HepG2 (cell line): ENCODE measurements around the gene SMAD7. TPM values are rescaled to one million over a fixed set of nuclear protein-coding genes. Genes with fewer than 3 reads are reported as not detected.

Experiments
- DR1 ChIP-seq: sonication (generic); formaldehyde crosslinking; IDR thresholded peaks from 2 replicates; pipeline ENCODE4 v1.8.0; 2021; ENCODE audit warnings: mild to moderate bottlenecking, missing genetic modification reagents, inconsistent platforms
- HDAC1 ChIP-seq: sonication (generic); formaldehyde crosslinking; IDR thresholded peaks from 2 replicates; pipeline ENCODE4 v1.5.1; 2020; ENCODE audit warnings: mild to moderate bottlenecking, missing genetic modification reagents
- RNF2 ChIP-seq: fragments of 450-650 bp; conservative IDR thresholded peaks from 2 replicates; pipeline ENCODE4 v1.6.1; 2016; ENCODE audit warnings: low read depth
- SNAPC2 ChIP-seq: sonication (generic); formaldehyde crosslinking; IDR thresholded peaks from 2 replicates; pipeline ENCODE4 v1.8.1; 2022; ENCODE audit warnings: mild to moderate bottlenecking, missing genetic modification reagents
- TEAD2 ChIP-seq: sonication (generic); formaldehyde crosslinking; IDR thresholded peaks from 2 replicates; pipeline ENCODE4 v1.9.0; 2021; ENCODE audit warnings: missing genetic modification reagents
- ZBTB25 ChIP-seq: IDR thresholded peaks from 2 replicates; pipeline ENCODE4 v1.6.1; 2018; ENCODE audit warnings: missing genetic modification reagents
- ZHX1 ChIP-seq: sonication (generic); formaldehyde crosslinking; IDR thresholded peaks from 2 replicates; pipeline ENCODE4 v1.8.1; 2022; ENCODE audit warnings: low read depth, mild to moderate bottlenecking, missing genetic modification reagents
- ZNF275 ChIP-seq: sonication (generic); formaldehyde crosslinking; IDR thresholded peaks from 2 replicates; pipeline ENCODE4 v1.8.0; 2022; ENCODE audit warnings: missing genetic modification reagents, mild to moderate bottlenecking, inconsistent platforms, borderline replicate concordance
- ZNF335 ChIP-seq: sonication (generic); formaldehyde crosslinking; IDR thresholded peaks from 2 replicates; pipeline ENCODE4 v1.4.0; 2020; ENCODE audit warnings: missing genetic modification reagents
- ZNF343 ChIP-seq: sonication (generic); formaldehyde crosslinking; IDR thresholded peaks from 2 replicates; pipeline ENCODE4 v1.4.0; 2020; ENCODE audit warnings: mild to moderate bottlenecking, missing genetic modification reagents
- ZNF773 ChIP-seq: sonication (generic); formaldehyde crosslinking; IDR thresholded peaks from 2 replicates; pipeline ENCODE4 v1.4.0; 2020; ENCODE audit warnings: missing genetic modification reagents, borderline replicate concordance
- ZNF800 ChIP-seq: sonication (generic); formaldehyde crosslinking; IDR thresholded peaks from 2 replicates; pipeline ENCODE4 v1.4.0; 2020; ENCODE audit warnings: missing genetic modification reagents
- polyA plus RNA-seq, 8 experiments: library from polyadenylated mRNA; depleted of rRNA in 3 of 8; stranded (reverse) in 7 of 8; unstranded in 1 of 8; fragments of >200 nt; fragmentation: Illumina TruSeq in 4 of 8; extraction: Trizol in 4 of 8; gene quantifications; 2 replicates each; pipeline versions ENCODE4 v1.2.1 to v1.2.3, GENCODE V29; 2011 to 2016; ENCODE audit warnings: low read depth in 4 of 8, missing spikeins in 1 of 8, mixed read lengths in 1 of 8; ENCODE audit not compliant: insufficient read depth in 1 of 8
- total RNA-seq, 5 experiments: library from RNA; depleted of rRNA; stranded (reverse); fragments of >200 nt; fragmentation: Illumina TruSeq; extraction: Trizol; gene quantifications; 2 replicates each; pipeline ENCODE4 v1.2.3, GENCODE V29; 2016; ENCODE audit warnings: low read depth in 1 of 5
- TF ChIP-seq, protein P1 (sequence below): sonication (generic); formaldehyde crosslinking; IDR thresholded peaks from 2 replicates; pipeline ENCODE4 v1.4.0; 2020; ENCODE audit warnings: missing genetic modification reagents
- TF ChIP-seq, protein P2 (sequence below): sonication (generic); formaldehyde crosslinking; IDR thresholded peaks from 2 replicates; pipeline ENCODE4 v1.4.0; 2020; ENCODE audit warnings: missing genetic modification reagents, mild to moderate bottlenecking, borderline replicate concordance
- TF ChIP-seq, protein P3 (sequence below): sonication (generic); formaldehyde crosslinking; IDR thresholded peaks from 2 replicates; pipeline ENCODE4 v1.4.0; 2020; ENCODE audit warnings: missing genetic modification reagents

SMAD7 gene
- total and polyA plus RNA-seq, 2 of the 13 experiments (the other 11 are each of a cell fraction or from before 2014, with no cell fraction given) = 17.4 to 24.7 TPM

- TF ChIP-seq, protein P1, sequence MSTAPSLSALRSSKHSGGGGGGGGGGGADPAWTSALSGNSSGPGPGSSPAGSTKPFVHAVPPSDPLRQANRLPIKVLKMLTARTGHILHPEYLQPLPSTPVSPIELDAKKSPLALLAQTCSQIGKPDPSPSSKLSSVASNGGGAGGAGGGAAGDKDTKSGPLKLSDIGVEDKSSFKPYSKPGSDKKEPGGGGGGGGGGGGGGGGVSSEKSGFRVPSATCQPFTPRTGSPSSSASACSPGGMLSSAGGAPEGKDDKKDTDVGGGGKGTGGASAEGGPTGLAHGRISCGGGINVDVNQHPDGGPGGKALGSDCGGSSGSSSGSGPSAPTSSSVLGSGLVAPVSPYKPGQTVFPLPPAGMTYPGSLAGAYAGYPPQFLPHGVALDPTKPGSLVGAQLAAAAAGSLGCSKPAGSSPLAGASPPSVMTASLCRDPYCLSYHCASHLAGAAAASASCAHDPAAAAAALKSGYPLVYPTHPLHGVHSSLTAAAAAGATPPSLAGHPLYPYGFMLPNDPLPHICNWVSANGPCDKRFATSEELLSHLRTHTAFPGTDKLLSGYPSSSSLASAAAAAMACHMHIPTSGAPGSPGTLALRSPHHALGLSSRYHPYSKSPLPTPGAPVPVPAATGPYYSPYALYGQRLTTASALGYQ (CRISPR knock-in tag) = peak; percentile 47; the same call in 1 of the 2 replicates
- TF ChIP-seq ZBTB25 (CRISPR knock-in tag) = peak; percentile 26; the same call in 1 of the 2 replicates
- peak; percentile 31; the same call in 1 of the 2 replicates for TF ChIP-seq DR1 (CRISPR knock-in tag)
- no peak for TF ChIP-seq ZHX1 (CRISPR knock-in tag)
- TF ChIP-seq ZNF800 (CRISPR knock-in tag) = peak; percentile 96
- TF ChIP-seq RNF2 = no peak
- TF ChIP-seq ZNF275 = peak; percentile 64; the same call in 1 of the 2 replicates
- TF ChIP-seq, protein P2, sequence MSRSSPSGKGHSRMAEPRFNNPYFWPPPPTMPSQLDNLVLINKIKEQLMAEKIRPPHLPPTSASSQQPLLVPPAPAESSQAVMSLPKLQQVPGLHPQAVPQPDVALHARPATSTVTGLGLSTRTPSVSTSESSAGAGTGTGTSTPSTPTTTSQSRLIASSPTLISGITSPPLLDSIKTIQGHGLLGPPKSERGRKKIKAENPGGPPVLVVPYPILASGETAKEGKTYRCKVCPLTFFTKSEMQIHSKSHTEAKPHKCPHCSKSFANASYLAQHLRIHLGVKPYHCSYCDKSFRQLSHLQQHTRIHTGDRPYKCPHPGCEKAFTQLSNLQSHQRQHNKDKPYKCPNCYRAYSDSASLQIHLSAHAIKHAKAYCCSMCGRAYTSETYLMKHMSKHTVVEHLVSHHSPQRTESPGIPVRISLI (CRISPR knock-in tag) = peak; percentile 46; the same call in 1 of the 2 replicates
- TF ChIP-seq ZNF773 (CRISPR knock-in tag) = 0 out of 2 replicates have a peak, but pooled peaks have one; percentile 58
- TF ChIP-seq HDAC1 (CRISPR knock-in tag) = peak; percentile 74
- no peak for TF ChIP-seq ZNF335 (CRISPR knock-in tag)
- no peak for TF ChIP-seq SNAPC2
- TF ChIP-seq ZNF343 (CRISPR knock-in tag) = 0 out of 2 replicates have a peak, but pooled peaks have one; percentile 10
- TF ChIP-seq, protein P3, sequence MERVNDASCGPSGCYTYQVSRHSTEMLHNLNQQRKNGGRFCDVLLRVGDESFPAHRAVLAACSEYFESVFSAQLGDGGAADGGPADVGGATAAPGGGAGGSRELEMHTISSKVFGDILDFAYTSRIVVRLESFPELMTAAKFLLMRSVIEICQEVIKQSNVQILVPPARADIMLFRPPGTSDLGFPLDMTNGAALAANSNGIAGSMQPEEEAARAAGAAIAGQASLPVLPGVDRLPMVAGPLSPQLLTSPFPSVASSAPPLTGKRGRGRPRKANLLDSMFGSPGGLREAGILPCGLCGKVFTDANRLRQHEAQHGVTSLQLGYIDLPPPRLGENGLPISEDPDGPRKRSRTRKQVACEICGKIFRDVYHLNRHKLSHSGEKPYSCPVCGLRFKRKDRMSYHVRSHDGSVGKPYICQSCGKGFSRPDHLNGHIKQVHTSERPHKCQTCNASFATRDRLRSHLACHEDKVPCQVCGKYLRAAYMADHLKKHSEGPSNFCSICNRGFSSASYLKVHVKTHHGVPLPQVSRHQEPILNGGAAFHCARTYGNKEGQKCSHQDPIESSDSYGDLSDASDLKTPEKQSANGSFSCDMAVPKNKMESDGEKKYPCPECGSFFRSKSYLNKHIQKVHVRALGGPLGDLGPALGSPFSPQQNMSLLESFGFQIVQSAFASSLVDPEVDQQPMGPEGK (CRISPR knock-in tag) = peak; percentile 36; the same call in 1 of the 2 replicates
- no peak for TF ChIP-seq TEAD2 (CRISPR knock-in tag)
Observed at GRCh38 chr18:48952287-48953103, 1.7 kb upstream of the SMAD7 start (continued).
